Endothelial cell of umbilical vein (primary cell): Measurements from ENCODE around the gene NXPH1. TPM values are rescaled to one million over a fixed set of nuclear protein-coding genes. Genes with fewer than 3 reads are reported as not detected.
A peak's percentile ranks its signal among the peaks of the same experiment; 100 is the strongest.

Experiments used
- BruUV-seq: library from RNA; stranded (reverse); fragments of 400-500 nt; replicated peaks from 2 replicates; lab custom pipeline; 2021; lab: Mats Ljungman, UMichigan
- CTCF ChIA-PET: fragments of 300-600, 350-600 bp; sonication (Branson Sonifier 250); formaldehyde crosslinking; loops from one replicate; lab custom pipeline; 2021; ENCODE audit warnings: antibody characterized with exemption, inconsistent platforms; lab: Charles Lee
- POLR2A ChIA-PET: fragments of 300-600, 350-600 bp; sonication (Branson Sonifier 250); formaldehyde crosslinking; loops from one replicate; lab custom pipeline; 2021; ENCODE audit warnings: antibody characterized with exemption, inconsistent platforms; lab: Charles Lee
- DNase-seq: peaks from one replicate; pipeline ENCODE4 v3.0.0-alpha.2; 2011; ENCODE audit warnings: low read depth, low spot score
- FAIRE-seq: peaks from 2 replicates; lab custom pipeline; 2011; peaks lifted over from hg19 to GRCh38; lab: Jason Lieb, UNC
- H2AFZ ChIP-seq: 2 replicates; pipeline ENCODE4 v1.6.0; 2012; ENCODE audit warnings: low read depth, low read length, control low read depth, inconsistent platforms
- H3K27ac ChIP-seq: 2 replicates; pipeline ENCODE4 v1.5.1; 2011; ENCODE audit warnings: low read depth, mild to moderate bottlenecking, control low read depth, low read length, moderate library complexity; ENCODE audit not compliant: insufficient read depth
- H3K27me3 ChIP-seq, 2 experiments: 2 replicates each; pipeline versions ENCODE4 v1.6.0 to v1.6.1; 2011; ENCODE audit warnings: low read length in 2 of 2, mixed read lengths in 1 of 2; ENCODE audit not compliant: control insufficient read depth in 2 of 2, insufficient read depth in 2 of 2
- H3K36me3 ChIP-seq, 2 experiments: 2 replicates in 1 of 2; 3 replicates in 1 of 2; pipeline ENCODE4 v1.5.1; 2011; ENCODE audit warnings: low read length in 2 of 2, mild to moderate bottlenecking in 1 of 2, moderate library complexity in 1 of 2; ENCODE audit not compliant: control insufficient read depth in 2 of 2, insufficient read depth in 2 of 2; ENCODE audit errors: extremely low read depth in 1 of 2
- H3K4me1 ChIP-seq: 3 replicates; pipeline ENCODE4 v1.5.1; 2011; ENCODE audit warnings: mild to moderate bottlenecking, low read length; ENCODE audit not compliant: control insufficient read depth, insufficient read depth; ENCODE audit errors: extremely low read depth
- H3K4me2 ChIP-seq: 2 replicates; pipeline ENCODE4 v1.6.1; 2011; ENCODE audit warnings: low read length, control low read depth, mixed read lengths; ENCODE audit not compliant: insufficient read depth
- H3K4me3 ChIP-seq, 3 experiments: fragments of 200-600 bp in 1 of 3; sonication (generic), shearing (Covaris generic) in 1 of 3; replicated peaks in 1 of 3; 2 replicates each; pipeline ENCODE4 v1.5.1; 2011 to 2016; ENCODE audit warnings: control low read depth in 3 of 3, low read length in 3 of 3, mild to moderate bottlenecking in 2 of 3, inconsistent platforms in 1 of 3, low read depth in 1 of 3, moderate library complexity in 1 of 3; ENCODE audit not compliant: insufficient read depth in 1 of 3
- H3K79me2 ChIP-seq: 2 replicates; pipeline ENCODE4 v1.6.0; 2012; ENCODE audit warnings: low read length, inconsistent platforms; ENCODE audit not compliant: control insufficient read depth, insufficient read depth
- H3K9ac ChIP-seq: replicated peaks from 2 replicates; pipeline ENCODE3; 2011; ENCODE audit warnings: low read length, control low read depth; ENCODE audit not compliant: insufficient read depth; ENCODE audit errors: extremely low read depth
- H3K9me1 ChIP-seq: replicated peaks from 3 replicates; pipeline ENCODE4 v1.6.0; 2011; ENCODE audit warnings: mild to moderate bottlenecking, low read length; ENCODE audit not compliant: control insufficient read depth, insufficient read depth; ENCODE audit errors: extremely low read depth
- H3K9me3 ChIP-seq: replicated peaks from 2 replicates; pipeline ENCODE4 v1.5.1; 2012; ENCODE audit warnings: low read length, inconsistent platforms; ENCODE audit not compliant: control insufficient read depth, insufficient read depth
- H4K20me1 ChIP-seq: replicated peaks from 2 replicates; pipeline ENCODE3; 2011; ENCODE audit warnings: mild to moderate bottlenecking, low read length; ENCODE audit not compliant: control insufficient read depth, insufficient read depth; ENCODE audit errors: extremely low read depth
- CTCF ChIP-seq, 2 donors: IDR thresholded peaks; 1 replicate in 1 of 2; 2 replicates in 1 of 2; pipeline ENCODE4 v1.5.1; 2011; ENCODE audit warnings: low read length in 2 of 2, mild to moderate bottlenecking in 2 of 2, moderate library complexity in 2 of 2, control low read depth in 1 of 2, inconsistent platforms in 1 of 2, low read depth in 1 of 2; ENCODE audit not compliant: insufficient read depth in 1 of 2; ENCODE audit errors: extremely low read depth in 1 of 2
- EZH2 ChIP-seq: IDR thresholded peaks from 2 replicates; pipeline ENCODE4 v1.6.1; 2012; ENCODE audit warnings: borderline replicate concordance, low read depth, mild to moderate bottlenecking, moderate library complexity, low read length, inconsistent platforms; ENCODE audit not compliant: severe bottlenecking
- FOS ChIP-seq: IDR thresholded peaks from 2 replicates; pipeline ENCODE4 v1.6.1; 2011; ENCODE audit warnings: mild to moderate bottlenecking, low read length, moderate library complexity, borderline replicate concordance; ENCODE audit not compliant: insufficient read depth
- GATA2 ChIP-seq: IDR thresholded peaks from 2 replicates; pipeline ENCODE4 v1.7.0; 2011; ENCODE audit warnings: low read depth, mild to moderate bottlenecking, moderate library complexity, mixed read lengths, low read length; ENCODE audit not compliant: insufficient read length, insufficient read depth
- JUN ChIP-seq: IDR thresholded peaks from 2 replicates; pipeline ENCODE4 v1.6.1; 2011; ENCODE audit warnings: borderline replicate concordance, low read depth; ENCODE audit not compliant: insufficient read length, insufficient read depth
- MAX ChIP-seq: IDR thresholded peaks from 2 replicates; pipeline ENCODE4 v1.6.1; 2011; ENCODE audit not compliant: insufficient read depth, insufficient read length
- MYC ChIP-seq: IDR thresholded peaks from one replicate; pipeline ENCODE4 v1.6.1; 2011; ENCODE audit warnings: mild to moderate bottlenecking, low read depth, low read length
- POLR2A ChIP-seq: IDR thresholded peaks from 2 replicates; pipeline ENCODE4 v1.6.1; 2012; ENCODE audit warnings: low read depth, mild to moderate bottlenecking, control low read depth, low read length
- POLR2AphosphoS5 ChIP-seq: IDR thresholded peaks from 2 replicates; pipeline ENCODE4 v1.6.1; 2012; ENCODE audit warnings: low read depth, mild to moderate bottlenecking, control low read depth, low read length, moderate library complexity; ENCODE audit not compliant: insufficient read depth
- dilution Hi-C: fragments of 300-500 bp; cut with MboI; formaldehyde crosslinking; loops from one replicate; pipeline ENCODE4 v1.15.0; 2019; ENCODE audit warnings: low sequenced_read_pairs; ENCODE audit not compliant: extremely low pct_ligation_motif_present
- intact Hi-C: fragments of 100-400 bp; cut with micrococcal nuclease; formaldehyde crosslinking; loops from one replicate; pipeline ENCODE4 v1.10.0; 2022
- polyA plus RNA-seq, 4 experiments: library from polyadenylated mRNA; depleted of rRNA in 3 of 4; stranded (reverse) in 3 of 4; unstranded in 1 of 4; fragments of >200 nt; gene quantifications; 2 replicates each; pipeline versions ENCODE4 v1.2.1 to v1.2.3, GENCODE V29; 2011 to 2012; ENCODE audit warnings: missing spikeins in 1 of 4
- total RNA-seq: library from RNA; stranded (reverse); gene quantifications from 2 replicates; pipeline ENCODE4 v1.2.3, GENCODE V29; 2021

NXPH1 gene
- total and polyA plus RNA-seq, 2 donors (not counting 3 experiments of a cell fraction or from before 2014, with no cell fraction given), result not detected

GRCh38 chr7:8418629-8419245, 14.7 kb upstream of the NXPH1 start:
- CTCF ChIA-PET, result interaction anchor here (1.0 to 2.2 kb wide), 6 partner anchors 9 to 1994 kb away, joined by 3 to 19 read pairs (median 3); no protein-coding TSS in a partner anchor
- intact Hi-C loops (loop anchor here (5.0 kb wide), 1 partner anchor 1994 kb away; no protein-coding TSS in a partner anchor), dilution Hi-C loops (no loop called here)
- Histone ChIP-seq H3K9me3 (no peaks in the 10 kb centered on the region), H3K27ac (no peak overlapping the region), H2AFZ (no peak overlapping the region), H3K4me3 (no peak overlapping the region), H3K4me1 (no peaks in the 10 kb centered on the region), H3K9me1 (no peaks in the 10 kb centered on the region), H3K27me3 (no peaks in the 10 kb centered on the region), H3K36me3 (no peaks in the 10 kb centered on the region), H3K9ac (no peak overlapping the region), H4K20me1 (no peaks in the 10 kb centered on the region), H3K79me2 (no peaks in the 10 kb centered on the region), H3K4me2 (no peak overlapping the region)
- peak; percentile 56 for DNase-seq
- peak; percentile 77 for FAIRE-seq
- POLR2A ChIA-PET, result no interaction called here
- TF ChIP-seq MYC (no peak), CTCF (IDR thresholded peaks at IDR 0.05; ENCODE audit: extremely low read depth in 1 of 2, insufficient read depth in 1 of 2, low read depth in 1 of 2, low read length in 2 of 2) (peak; percentile 45 to 56)
- no TSS peak for BruUV-seq

GRCh38 chr7:8422177-8422576, 11.2 kb upstream of the NXPH1 start:
- H3K4me1 ChIP-seq, result no peaks in the 10 kb centered on the region
- H2AFZ ChIP-seq, result no peak overlapping the region
- FAIRE-seq (no peak), DNase-seq (no peak)
- no peaks in the 10 kb centered on the region for H3K27me3 ChIP-seq
- TF ChIP-seq MYC (no peak), CTCF (IDR thresholded peaks at IDR 0.05; ENCODE audit: extremely low read depth in 1 of 2, insufficient read depth in 1 of 2, low read depth in 1 of 2, low read length in 2 of 2) (no peak), MAX (no peak), POLR2AphosphoS5 (no peak), JUN (no peak), POLR2A (no peak), EZH2 (no peak), FOS (no peak), GATA2 (no peak)
- no peaks in the 10 kb centered on the region for H4K20me1 ChIP-seq
- no peaks in the 10 kb centered on the region for H3K9me3 ChIP-seq
- BruUV-seq, result no TSS peak
- H3K79me2 ChIP-seq, result no peaks in the 10 kb centered on the region
- H3K9me1 ChIP-seq, result no peaks in the 10 kb centered on the region
- POLR2A ChIA-PET, result no interaction called here
- CTCF ChIA-PET, result no interaction called here
- no peak overlapping the region for H3K4me2 ChIP-seq
- H3K36me3 ChIP-seq, result no peaks in the 10 kb centered on the region
- H3K4me3 ChIP-seq, result no peak overlapping the region
- H3K27ac ChIP-seq, result no peak overlapping the region
- intact Hi-C loops, result no loop called here
- H3K9ac ChIP-seq, result no peak overlapping the region
- dilution Hi-C loops, result no loop called here
